Ecto neural progenitor cell (in vitro differentiated cells): ENCODE measurements around the gene FSTL3.

Source experiments
- DNase-seq: peaks from one replicate; pipeline ENCODE4 v3.0.0-alpha.2; 2018; ENCODE audit warnings: low spot score

Gene FSTL3

DNA sequence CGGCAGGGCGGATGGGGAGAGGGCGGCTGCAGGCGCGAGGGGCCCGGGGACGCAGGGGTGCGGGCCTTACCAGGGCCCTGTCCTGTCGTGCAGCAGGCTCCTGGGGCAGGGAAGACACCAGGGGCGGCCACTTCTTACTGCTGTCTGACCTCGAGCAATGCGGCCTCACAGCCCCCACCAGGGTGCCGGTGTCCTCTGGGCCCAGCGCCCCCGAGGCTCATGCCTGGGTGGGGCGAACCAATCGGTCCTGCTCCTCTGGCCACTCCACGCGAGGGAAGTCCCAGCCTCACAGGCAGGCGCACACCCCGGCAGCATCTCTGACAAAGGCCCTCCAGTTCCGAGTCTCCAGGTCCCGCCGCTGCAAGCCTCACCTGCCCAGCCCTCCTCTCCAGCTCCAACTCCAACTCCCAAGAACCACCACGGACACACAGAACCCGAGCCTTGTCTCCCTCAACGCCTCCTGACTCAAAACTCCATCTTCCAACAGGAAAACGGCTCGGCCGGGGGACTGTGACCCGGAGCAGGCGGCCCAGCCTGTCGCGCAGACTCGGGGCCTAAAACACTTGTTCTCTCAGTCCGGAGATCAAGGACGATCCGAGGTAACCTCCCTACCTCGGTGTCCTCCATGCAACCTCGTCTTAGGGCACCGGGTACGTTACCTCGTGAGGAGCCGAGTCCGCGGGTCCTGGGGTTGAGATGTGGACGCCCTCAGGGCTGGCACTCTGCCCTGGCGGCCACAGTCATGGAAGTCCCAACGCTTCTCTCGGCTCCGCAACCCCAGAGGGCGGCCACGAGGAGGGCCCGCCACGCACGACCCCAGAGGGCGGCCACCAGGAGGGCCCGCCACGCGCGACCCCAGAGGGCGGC is 30.0 kb upstream of the FSTL3 start:
- DNase-seq: no peak

DNA sequence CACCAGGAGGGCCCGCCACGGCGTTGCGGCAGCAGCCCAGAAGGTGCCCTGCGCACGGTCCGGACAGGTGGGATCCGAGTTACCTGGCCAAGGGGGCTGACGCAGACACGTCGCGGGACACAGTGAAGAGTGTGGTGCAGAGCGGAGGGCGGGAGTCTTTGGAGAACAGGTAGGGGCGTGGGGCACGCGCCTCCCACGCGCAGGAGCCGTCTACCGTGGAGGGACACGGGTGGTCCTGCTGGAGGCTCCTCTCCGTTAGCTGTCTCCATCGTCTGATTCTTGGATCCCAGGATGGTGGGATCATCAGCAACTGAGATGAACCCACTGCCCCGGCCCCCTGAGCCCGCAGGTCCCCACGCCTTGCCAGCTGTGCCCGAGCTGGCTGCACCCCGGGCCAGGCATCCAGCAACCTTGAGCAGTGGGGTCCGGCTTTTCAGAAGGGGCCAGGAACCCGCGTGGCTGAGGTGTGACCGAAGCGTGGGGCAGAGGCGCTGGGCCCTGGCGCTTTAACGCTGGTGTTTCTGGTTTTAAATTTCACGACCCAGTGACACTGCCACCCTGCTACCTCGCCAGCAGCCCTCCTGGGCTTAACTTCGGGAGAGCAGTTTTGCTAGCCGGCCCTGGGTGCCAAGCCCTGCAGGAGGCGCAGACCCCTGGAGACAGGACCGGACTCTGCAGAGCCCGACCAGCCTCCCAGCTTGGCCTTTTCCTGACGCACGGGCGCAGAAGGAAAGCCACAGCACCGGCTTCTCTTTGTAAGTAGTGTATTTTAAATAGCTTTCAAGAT is 29.2 kb upstream of the FSTL3 start:
- no peak for DNase-seq

DNA sequence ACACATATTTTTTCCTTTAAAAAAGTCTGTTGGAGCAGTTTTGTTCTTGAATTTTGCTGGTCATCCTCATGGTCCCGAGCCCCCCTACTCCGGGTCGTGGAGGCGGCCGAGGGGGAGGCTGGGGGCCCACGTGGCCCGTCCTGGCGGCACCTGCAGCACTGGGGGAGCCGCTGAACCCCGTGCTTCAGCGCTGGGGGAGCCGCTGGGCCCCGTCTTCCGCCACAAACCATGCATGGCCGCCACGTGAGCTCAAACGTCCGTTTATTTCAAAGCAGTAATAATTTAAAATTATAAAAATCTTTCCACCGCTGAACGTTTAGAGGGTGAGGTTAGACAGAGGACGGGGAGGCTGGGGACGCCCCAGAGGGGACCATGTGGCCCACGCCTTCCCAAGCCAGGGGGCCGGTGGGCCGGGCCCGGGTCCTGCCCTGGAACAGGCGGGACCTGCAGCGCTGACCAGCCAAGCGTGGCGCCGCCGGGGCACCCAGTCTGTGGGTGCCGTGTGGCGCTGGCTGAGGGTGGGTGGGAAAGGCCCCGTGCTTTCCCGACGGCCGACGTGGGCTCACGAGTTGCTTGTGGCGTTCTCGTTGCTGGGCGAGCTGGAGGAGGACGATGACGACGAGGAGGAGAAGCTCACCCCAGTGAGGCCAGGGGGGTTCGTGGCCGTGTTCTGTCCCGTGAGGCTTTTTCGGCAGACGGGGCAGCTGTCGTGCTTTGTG is 28.5 kb upstream of the FSTL3 start:
- DNase-seq: no peak

DNA sequence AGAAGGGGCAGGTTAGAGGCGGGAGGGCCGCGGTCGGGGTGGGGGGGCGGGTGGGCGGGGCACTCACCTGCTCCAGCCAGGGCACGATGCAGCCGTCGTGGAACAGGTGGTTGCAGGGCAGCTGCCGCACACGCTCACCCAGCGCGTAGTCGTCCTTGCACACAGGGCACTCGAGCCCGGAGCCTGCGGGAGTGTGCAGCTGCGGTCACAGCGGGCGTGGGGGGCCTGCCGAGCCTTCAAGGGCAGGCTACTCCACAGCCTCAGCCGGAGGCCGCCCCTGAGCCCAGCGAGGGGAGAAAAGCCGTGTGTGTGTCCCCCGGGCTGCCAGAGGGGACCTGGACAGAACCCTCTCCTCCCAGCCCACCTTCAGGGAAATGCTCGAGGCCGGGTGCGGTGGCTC is 27.9 kb upstream of the FSTL3 start:
- DNase-seq: no peak

DNA sequence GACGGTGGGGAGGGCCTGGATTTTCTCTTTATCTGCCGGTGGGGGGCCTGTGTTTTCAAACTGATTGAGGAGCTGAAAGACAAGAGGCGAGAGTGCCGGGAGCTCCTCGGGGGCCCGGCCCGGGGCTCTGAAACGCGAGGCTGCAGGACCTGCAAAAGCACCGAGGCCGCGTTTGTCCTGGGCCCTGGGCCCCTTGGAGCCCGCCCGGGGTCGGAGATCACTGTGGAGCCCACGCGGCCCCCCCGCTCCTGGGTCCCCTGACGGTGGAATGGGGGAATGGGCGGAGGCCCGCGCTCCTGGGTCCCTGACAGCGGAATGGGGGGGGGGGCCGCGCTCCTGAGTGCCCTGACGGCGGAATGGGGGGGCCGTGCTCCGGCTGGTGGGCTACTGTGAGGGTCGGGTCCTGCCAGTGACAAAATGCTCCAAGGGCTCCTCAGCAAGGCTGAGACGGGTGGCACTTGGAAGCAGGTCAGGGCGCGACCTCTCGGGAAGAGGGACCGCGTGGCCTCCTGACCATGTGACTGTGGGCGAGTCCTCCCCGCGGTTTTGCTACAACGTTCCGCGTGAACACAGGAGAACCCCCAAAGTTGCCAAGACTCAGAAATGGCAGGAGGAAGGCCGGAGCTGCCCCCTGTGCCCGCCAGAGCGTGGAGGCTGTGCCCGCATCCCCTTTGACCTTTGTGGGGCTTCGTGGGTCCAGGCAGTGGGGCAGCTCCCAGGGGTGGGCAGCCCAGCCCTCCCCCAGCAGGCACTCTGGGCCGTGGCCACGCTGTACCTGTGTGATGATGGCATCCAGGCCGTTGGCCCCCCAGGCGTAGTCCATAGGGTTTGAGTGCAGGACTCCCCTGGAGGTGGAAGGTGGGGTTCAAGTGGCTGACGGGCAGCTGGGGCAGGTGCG is 27.0 kb upstream of the FSTL3 start:
- no peak for DNase-seq

DNA sequence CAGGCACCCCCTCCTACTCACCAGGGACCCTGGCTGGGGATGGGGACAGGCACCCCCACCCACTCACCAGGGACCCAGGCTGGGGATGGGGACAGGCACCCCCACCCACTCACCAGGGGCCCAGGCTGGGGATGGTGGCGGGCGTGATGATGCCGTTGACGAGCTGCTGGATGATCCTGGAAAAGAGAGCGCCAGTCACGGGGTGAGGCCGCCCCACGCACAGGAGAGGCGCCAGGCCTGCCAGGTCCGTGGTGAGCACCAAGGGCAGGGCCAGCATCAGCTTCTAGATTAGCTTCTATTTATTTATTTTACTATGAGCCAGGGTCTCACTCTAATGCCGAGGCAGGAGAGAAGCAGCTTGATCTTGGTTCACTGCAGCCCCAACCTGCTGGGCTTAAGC is 26.1 kb upstream of the FSTL3 start:
- no peak for DNase-seq

GRCh38 chr19:651114-651818 is 24.9 kb upstream of the FSTL3 start:
- no peak for DNase-seq

DNA sequence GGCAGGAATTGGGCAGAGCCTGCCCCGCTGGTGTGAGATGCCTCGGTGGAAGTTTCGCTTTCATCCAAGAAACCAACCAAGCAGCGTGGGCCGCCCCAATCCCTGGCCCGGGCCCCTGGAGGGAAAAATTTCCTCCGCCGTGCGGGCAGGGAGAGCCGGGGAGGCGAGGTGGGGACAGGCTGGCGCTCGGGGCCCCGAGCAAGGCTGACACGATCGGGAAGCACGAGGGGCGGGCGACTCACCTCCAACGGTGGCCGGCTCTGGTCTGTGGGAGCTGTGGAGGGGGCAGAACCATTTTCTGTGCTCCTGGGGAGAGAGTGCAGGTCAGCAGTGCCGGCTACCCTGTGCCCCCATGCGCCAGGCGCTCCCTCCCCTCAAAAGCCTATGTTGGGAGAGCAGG is 24.2 kb upstream of the FSTL3 start:
- no peak for DNase-seq

- DNase-seq: no peak
These were observed 23.5 kb upstream of the FSTL3 start for GRCh38 chr19:652467-653389.

- DNase-seq: no peak
These were observed 22.8 kb upstream of the FSTL3 start for GRCh38 chr19:653425-653824.

GRCh38 chr19:655691-656090 is 20.5 kb upstream of the FSTL3 start:
- no peak for DNase-seq

GRCh38 chr19:656751-657559 is 19.2 kb upstream of the FSTL3 start:
- DNase-seq: no peak

DNA sequence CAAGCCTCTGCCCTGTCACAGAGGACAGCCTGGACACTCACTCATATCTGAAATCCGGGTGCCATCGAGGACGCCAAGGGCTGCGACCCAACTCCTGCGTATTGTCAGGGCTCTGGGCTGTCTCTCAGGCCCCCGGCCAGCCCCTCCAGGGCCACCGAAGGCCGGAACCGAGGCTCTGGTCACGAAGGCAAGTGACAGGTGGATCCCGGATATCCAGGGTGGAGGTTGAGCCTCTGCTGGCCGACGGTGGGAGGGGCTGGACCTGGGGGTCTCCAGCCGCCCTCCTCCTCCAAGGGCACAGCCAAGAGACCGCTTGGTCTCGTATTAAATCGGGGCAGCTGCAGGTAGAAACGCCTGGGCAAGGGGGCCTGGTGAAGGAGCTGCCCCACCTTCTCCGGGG is 18.6 kb upstream of the FSTL3 start:
- no peak for DNase-seq

DNA sequence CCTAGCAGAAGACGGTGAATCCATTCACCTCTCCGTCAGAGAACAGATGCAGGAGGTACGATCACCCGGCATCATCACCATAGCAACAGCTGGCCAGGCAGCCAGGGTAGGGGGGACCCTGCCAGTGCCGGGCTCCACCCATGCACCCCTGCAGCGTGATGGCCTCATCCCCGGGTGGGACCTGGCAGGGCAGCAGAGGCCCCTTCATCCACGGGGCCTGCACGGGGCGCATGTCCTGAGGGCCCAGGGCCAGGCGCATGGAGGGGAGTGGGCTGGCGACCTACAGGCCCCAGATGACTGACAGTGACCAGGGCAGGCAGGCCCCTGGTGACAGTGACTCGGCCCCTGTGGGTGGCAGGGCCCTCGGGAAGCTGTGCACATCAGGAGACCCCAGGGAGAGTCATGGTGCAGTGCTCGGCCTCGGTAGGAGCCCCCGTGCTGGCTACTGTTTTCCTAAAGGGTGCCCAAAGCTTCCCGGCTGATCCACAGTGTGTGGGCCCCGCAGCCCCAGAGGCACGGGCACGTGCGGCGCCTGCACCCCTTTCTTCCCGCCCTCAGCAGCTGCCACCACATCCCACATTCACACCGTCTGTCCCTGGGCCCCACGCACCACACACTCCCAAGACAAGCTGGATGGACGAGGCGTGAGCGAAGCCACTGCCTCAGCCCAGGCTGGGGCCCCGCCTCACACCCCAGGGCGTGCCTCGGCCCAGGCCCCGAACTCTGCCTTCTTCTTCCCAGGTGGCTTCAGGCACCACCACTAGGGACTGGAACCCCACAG is 17.9 kb upstream of the FSTL3 start:
- no peak for DNase-seq

DNA sequence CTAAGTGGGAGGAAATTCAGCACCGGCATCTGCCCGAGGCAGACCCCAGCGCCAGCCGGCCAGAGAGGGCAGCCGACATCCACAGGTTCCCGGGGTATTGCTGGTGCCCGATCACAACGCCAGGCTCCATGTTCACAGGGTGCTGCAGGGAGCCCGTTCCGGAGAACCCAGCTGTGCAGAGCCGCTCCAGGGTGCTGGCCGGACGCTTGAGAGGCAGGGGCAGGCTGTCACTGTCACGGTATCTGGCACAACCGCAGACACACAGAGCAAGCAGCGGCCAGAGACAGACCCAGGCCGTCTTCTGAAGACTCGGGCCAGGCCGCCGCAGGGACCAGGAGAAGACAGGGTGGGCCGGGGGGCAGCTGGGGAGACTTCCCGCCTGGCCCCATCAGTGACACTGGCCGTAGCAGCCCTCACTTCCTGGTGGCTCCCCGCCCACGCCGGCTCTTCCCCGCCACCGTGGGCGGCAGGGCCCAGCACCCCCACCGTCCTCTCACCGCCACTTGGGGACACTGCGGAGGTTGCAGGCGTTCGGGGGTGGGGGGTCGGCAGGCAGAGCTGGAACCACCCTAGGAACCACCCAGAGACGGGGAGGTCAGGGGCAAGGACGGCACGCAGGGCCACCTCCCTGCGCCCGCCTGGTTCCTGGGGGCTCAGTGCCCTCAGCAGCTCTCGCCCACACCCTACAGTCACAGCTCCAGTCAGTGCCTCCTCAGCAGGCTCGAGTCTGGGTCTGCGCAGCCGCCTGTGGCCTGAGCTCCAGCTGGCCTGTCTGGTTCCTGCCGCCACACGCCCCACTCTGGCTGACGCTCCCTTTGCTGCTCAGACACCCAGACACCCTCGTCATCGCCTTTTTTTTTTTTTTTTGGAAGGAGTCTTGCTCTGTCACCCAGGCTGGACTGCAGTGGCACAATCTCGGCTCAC is 17.0 kb upstream of the FSTL3 start:
- no peak for DNase-seq

DNA sequence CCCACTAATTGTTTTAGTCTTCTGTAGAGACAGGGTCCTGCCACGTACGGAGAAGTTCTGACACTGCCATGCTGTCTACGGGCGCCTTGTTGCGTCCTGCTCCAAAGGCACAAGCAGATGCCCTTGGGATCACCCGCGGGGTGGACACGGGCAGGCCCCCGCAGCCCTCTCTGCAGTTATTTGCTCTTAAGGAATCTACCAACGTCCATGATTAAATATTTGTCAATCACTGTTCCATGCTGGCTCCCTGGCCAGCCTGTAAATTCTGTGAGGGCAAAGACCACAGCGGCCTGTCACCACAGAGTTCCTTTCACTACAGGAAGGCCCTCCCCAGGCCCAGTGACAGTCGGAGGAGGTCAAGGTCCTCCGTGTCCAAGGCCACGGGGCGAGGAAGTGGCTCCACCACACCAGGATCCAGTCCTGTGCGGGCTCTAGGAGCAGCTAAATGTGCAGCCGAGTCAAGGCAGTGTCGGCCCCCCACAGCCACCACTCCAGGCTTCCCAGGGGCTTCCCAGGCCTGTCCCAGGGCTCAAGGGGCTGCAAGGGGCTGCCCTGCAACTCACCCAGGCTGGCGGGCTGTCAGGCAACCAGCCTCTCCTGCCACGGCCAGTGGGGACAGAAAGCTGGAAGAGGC is 15.3 kb upstream of the FSTL3 start:
- DNase-seq: no peak
